ENCODE measurements around the gene THAP7. TPM values are rescaled to one million over a fixed set of nuclear protein-coding genes. Genes with fewer than 3 reads are reported as not detected.

The THAP7 gene
- total RNA-seq, 1 donor from 2014 or later: 34.9 TPM

GRCh38 chr22:21000207-21000986 lies 1.5 kb downstream of the THAP7 start:
- peak overlapping the region; percentile 95 for H3K27ac ChIP-seq
- peaks cover 0 to 32% of the 10 kb centered on the region in 2 donors for H3K36me3 ChIP-seq
- peaks cover 37% of the 10 kb centered on the region for H3K4me1 ChIP-seq
- peak overlapping the region; percentile 51 to 79 for H3K4me3 ChIP-seq
- no peaks in the 10 kb centered on the region for H3K27me3 ChIP-seq
- no peak for DNase-seq (ENCODE audit: extremely low spot score in 2 of 2)
- TF ChIP-seq CTCF (IDR thresholded peaks at IDR 0.05) (no peak), POLR2A (IDR thresholded peaks at IDR 0.05) (no peak), POLR2AphosphoS5 (IDR thresholded peaks at IDR 0.05; ENCODE audit: insufficient read depth in 1 of 2, low read depth in 1 of 2) (no peak)
- intact Hi-C loops (cut with DNase I): no loop called here
- no peaks in the 10 kb centered on the region for H3K9me3 ChIP-seq

DNA sequence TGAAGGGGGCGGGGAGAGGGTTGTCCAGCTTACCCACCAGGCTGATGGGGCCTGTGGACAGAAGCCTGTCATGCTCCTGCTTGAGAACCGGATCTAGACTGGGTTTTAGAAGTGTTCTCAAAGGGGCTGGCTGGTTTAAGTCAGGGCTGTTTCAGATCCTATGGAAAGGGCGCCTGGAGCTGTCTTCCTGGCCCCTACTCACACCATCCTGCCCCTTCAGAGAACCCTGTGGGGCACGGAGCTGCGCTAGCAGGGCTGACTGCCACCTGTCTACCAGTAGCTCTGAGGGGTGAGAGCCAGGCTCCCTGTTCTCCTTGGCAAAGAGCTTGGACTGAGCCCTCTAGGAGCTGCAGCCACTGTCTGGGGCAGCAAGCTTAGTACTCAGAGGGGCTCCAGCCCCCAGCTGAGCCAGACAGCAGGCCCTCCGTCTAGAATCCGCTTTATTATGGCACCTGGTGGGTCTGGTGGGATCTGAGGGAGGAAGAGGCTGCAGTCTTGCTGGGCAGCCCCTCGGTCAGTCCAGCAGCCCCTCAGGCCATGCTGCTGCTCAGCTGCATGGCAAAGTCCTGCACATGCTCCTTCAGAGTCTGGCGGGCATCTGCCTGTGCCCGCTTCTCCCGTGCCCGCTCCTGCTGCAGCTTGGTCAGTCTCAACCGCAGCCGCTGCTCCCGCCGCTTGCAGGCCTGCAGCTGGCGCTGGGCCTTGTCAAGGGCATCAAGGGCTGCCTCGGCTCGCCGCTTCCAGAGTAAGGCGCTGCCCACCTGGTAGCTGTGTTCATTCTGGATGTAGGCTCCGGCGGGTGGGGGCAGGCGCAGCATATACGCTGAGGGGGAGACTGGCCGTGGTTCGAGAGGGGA lies 2.3 kb downstream of the THAP7 start:
- Histone ChIP-seq H3K36me3 (peaks cover 0 to 32% of the 10 kb centered on the region in 2 donors), H3K9me3 (no peaks in the 10 kb centered on the region), H3K27ac (peak overlapping the region; percentile 95), H3K4me3 (peak overlapping the region in 1 of 2 donors; percentile 51), H3K4me1 (peaks cover 37% of the 10 kb centered on the region), H3K27me3 (no peaks in the 10 kb centered on the region)
- no peak for DNase-seq (ENCODE audit: extremely low spot score in 2 of 2)
- TF ChIP-seq POLR2AphosphoS5 (IDR thresholded peaks at IDR 0.05; ENCODE audit: insufficient read depth in 1 of 2, low read depth in 1 of 2) (no peak), CTCF (IDR thresholded peaks at IDR 0.05) (no peak), POLR2A (IDR thresholded peaks at IDR 0.05) (no peak)
- intact Hi-C loops (cut with DNase I): no loop called here

GRCh38 chr22:20998411-20999336 lies 3.2 kb downstream of the THAP7 start:
- H3K9me3 ChIP-seq: no peaks in the 10 kb centered on the region
- H3K4me3 ChIP-seq: no peak overlapping the region
- TF ChIP-seq POLR2AphosphoS5 (IDR thresholded peaks at IDR 0.05; ENCODE audit: insufficient read depth in 1 of 2, low read depth in 1 of 2) (no peak), CTCF (IDR thresholded peaks at IDR 0.05) (no peak), POLR2A (IDR thresholded peaks at IDR 0.05) (no peak)
- H3K27me3 ChIP-seq: no peaks in the 10 kb centered on the region
- H3K27ac ChIP-seq: no peak overlapping the region
- peaks cover 0 to 32% of the 10 kb centered on the region in 2 donors for H3K36me3 ChIP-seq
- intact Hi-C loops (cut with DNase I): no loop called here
- DNase-seq (ENCODE audit: extremely low spot score in 2 of 2): no peak
- H3K4me1 ChIP-seq: peaks cover 33% of the 10 kb centered on the region

GRCh38 chr22:20997536-20998257 lies 4.2 kb downstream of the THAP7 start:
- Histone ChIP-seq H3K4me1 (peaks cover 23% of the 10 kb centered on the region), H3K4me3 (no peak overlapping the region), H3K27ac (no peak overlapping the region), H3K36me3 (peaks cover 0 to 35% of the 10 kb centered on the region in 2 donors), H3K27me3 (no peaks in the 10 kb centered on the region), H3K9me3 (no peaks in the 10 kb centered on the region)
- DNase-seq (ENCODE audit: extremely low spot score in 2 of 2): no peak
- intact Hi-C loops (cut with DNase I): no loop called here
- TF ChIP-seq POLR2A (IDR thresholded peaks at IDR 0.05) (no peak), CTCF (IDR thresholded peaks at IDR 0.05) (no peak), POLR2AphosphoS5 (IDR thresholded peaks at IDR 0.05; ENCODE audit: insufficient read depth in 1 of 2, low read depth in 1 of 2) (no peak)
